Central memory CD8-positive, alpha-beta T cell (primary cell): ENCODE data around the gene LMO2.
A peak's percentile ranks its signal among the peaks of the same experiment; 100 is the strongest.

Source experiments
- ATAC-seq: fragments of 150-1000 bp; cut with Tn5 transposase; replicated peaks from 2 replicates; pipeline ENCODE4 v1.10.0; 2022; ENCODE audit warnings: mild to moderate bottlenecking, moderate FRiP score, moderate number of reproducible peaks; ENCODE audit not compliant: poor library complexity, severe bottlenecking; ENCODE audit errors: extremely low read depth
- DNase-seq, 2 donors: peaks; one replicate each; pipeline ENCODE4 v3.0.0; 2021; ENCODE audit warnings: low spot score in 2 of 2
- H3K27ac Mint-ChIP-seq: one replicate; pipeline ENCODE4 v1.8.0; 2022; ENCODE audit warnings: low read depth, mild to moderate bottlenecking, moderate library complexity, mixed read lengths
- H3K27me3 Mint-ChIP-seq: one replicate; pipeline ENCODE4 v1.8.0; 2022; ENCODE audit warnings: mixed read lengths
- H3K36me3 Mint-ChIP-seq: one replicate; pipeline ENCODE4 v1.8.0; 2022; ENCODE audit warnings: mild to moderate bottlenecking, moderate library complexity, mixed read lengths; ENCODE audit not compliant: insufficient read depth
- H3K4me1 Mint-ChIP-seq: one replicate; pipeline ENCODE4 v1.8.0; 2022; ENCODE audit warnings: mixed read lengths
- H3K4me3 Mint-ChIP-seq: one replicate; pipeline ENCODE4 v1.8.0; 2022; ENCODE audit warnings: mild to moderate bottlenecking, moderate library complexity, mixed read lengths
- H3K9me3 Mint-ChIP-seq: one replicate; pipeline ENCODE4 v1.8.0; 2022; ENCODE audit warnings: mixed read lengths

LMO2 gene

GRCh38 chr11:33893711-33894397 is 2.0 kb upstream of the LMO2 start:
- Mint-ChIP-seq H3K27ac (peak overlapping the region; percentile 23), H3K4me1 (peaks cover 24% of the 10 kb centered on the region), H3K27me3 (peaks cover 38% of the 10 kb centered on the region), H3K36me3 (peaks cover 7% of the 10 kb centered on the region), H3K4me3 (peak overlapping the region; percentile 71), H3K9me3 (no peaks in the 10 kb centered on the region)
- ATAC-seq (peak; percentile 86), DNase-seq (peak in 1 of 2 donors; percentile 66)

DNA sequence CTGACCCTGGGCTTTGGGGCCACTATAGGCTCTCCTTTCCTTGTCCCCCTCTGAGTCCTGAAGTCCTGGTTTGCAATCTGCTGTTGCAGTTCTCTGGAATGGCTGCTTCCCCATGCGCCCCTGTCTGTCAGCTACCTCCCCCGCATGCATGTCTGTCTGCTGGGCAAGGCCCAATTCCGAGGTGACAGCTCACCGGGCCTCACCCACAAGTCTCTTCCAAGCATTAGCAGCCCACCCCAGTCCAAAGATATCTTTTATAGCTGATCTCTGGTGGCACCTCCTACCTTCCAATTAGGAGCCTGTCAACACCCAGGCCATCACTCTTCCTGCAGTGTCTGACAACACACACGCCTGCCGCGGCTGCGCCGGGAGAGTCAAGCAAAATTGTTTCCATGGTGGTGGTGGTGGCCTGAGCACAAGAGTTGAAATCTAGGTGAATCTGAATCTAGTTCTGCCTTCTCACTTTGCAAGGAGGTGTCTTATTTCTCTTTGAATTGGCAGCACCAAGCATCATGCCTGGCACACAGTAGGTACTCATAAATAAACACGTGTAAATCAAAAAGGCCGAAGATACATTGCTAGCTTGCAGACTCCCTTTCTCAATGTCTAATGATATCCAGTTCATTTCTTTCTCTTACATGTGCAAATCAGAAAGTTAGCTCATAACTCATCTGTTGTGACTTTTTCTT is 1.2 kb upstream of the LMO2 start:
- peaks cover 24% of the 10 kb centered on the region for H3K4me1 Mint-ChIP-seq
- no peaks in the 10 kb centered on the region for H3K9me3 Mint-ChIP-seq
- peak overlapping the region; percentile 71 for H3K4me3 Mint-ChIP-seq
- peaks cover 41% of the 10 kb centered on the region for H3K27me3 Mint-ChIP-seq
- H3K27ac Mint-ChIP-seq = peak overlapping the region; percentile 23
- ATAC-seq = no peak
- no peak for DNase-seq
- H3K36me3 Mint-ChIP-seq = peaks cover 7% of the 10 kb centered on the region

GRCh38 chr11:33889821-33890378 is 2.0 kb downstream of the LMO2 start:
- ATAC-seq (no peak), DNase-seq (no peak)
- Mint-ChIP-seq H3K9me3 (no peaks in the 10 kb centered on the region), H3K27me3 (peaks cover 72% of the 10 kb centered on the region), H3K36me3 (peaks cover 9% of the 10 kb centered on the region), H3K4me3 (no peak overlapping the region), H3K27ac (no peak overlapping the region), H3K4me1 (peaks cover 19% of the 10 kb centered on the region)

GRCh38 chr11:33889296-33889695 is 2.6 kb downstream of the LMO2 start:
- peaks cover 78% of the 10 kb centered on the region for H3K27me3 Mint-ChIP-seq
- no peaks in the 10 kb centered on the region for H3K9me3 Mint-ChIP-seq
- ATAC-seq (no peak), DNase-seq (no peak)
- H3K4me1 Mint-ChIP-seq = peaks cover 17% of the 10 kb centered on the region
- peaks cover 9% of the 10 kb centered on the region for H3K36me3 Mint-ChIP-seq
- no peak overlapping the region for H3K27ac Mint-ChIP-seq
- H3K4me3 Mint-ChIP-seq = no peak overlapping the region

GRCh38 chr11:33887886-33888285 is 4.0 kb downstream of the LMO2 start:
- peaks cover 89% of the 10 kb centered on the region for H3K27me3 Mint-ChIP-seq
- DNase-seq = no peak
- H3K4me1 Mint-ChIP-seq = peaks cover 2% of the 10 kb centered on the region
- H3K27ac Mint-ChIP-seq = no peak overlapping the region
- peaks cover 3% of the 10 kb centered on the region for H3K36me3 Mint-ChIP-seq
- no peaks in the 10 kb centered on the region for H3K9me3 Mint-ChIP-seq
- H3K4me3 Mint-ChIP-seq = no peak overlapping the region
- no peak for ATAC-seq

DNA sequence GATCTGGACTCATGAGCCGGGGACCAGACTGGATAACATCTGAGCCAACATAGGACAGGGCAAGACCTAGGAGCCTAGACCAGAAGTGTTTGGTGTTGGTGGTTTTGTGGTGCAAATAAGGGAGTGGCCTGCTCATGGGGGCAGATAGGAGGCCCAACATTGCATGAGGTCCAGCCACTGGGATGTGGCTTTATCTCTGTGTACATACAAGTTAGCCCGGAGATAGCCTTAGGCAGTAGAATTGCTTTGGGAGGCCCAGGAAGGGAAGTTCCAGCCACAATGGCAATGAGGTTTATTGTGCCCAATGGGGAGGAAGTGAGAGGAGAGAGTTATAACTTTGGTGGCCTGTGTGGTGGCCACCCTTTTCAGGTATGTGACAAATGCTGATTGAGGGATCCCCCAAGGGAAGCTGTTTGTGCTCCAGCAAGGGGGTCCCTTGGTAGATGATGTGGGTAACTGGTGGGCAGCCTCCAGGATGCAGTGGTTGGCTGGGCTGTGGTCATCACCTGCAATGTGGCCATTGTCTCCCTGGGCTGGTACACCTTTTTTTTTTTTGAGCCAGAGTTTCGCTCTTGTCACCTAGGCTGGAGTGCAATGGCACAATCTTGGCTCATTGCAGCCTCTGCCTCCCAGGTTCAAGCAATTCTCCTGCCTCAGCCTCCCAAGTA is 6.4 kb downstream of the LMO2 start:
- no peak overlapping the region for H3K27ac Mint-ChIP-seq
- H3K4me3 Mint-ChIP-seq = no peak overlapping the region
- no peak for DNase-seq
- peaks cover 96% of the 10 kb centered on the region for H3K27me3 Mint-ChIP-seq
- peaks cover 2% of the 10 kb centered on the region for H3K36me3 Mint-ChIP-seq
- H3K4me1 Mint-ChIP-seq = no peaks in the 10 kb centered on the region
- no peak for ATAC-seq
- H3K9me3 Mint-ChIP-seq = no peaks in the 10 kb centered on the region

DNA sequence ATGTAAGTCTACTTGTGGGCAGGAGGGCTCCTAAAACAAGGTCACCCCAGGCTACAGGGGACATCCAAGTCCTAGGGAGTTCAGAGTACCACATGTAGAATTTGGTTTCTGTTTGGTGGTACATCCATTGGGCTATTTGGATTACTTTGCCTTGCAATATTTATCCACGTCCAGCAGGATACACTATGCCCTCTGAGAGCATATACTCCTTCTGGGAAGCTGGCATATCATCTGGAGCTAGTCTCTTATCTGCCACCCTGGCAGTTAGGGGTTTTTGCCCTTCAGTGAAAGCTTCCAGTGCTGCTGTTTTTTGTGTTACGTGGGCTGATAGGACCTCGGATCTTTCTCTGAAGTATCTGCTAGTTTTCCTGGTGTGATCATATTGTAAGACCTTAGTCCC is 7.3 kb downstream of the LMO2 start:
- peaks cover 100% of the 10 kb centered on the region for H3K27me3 Mint-ChIP-seq

DNA sequence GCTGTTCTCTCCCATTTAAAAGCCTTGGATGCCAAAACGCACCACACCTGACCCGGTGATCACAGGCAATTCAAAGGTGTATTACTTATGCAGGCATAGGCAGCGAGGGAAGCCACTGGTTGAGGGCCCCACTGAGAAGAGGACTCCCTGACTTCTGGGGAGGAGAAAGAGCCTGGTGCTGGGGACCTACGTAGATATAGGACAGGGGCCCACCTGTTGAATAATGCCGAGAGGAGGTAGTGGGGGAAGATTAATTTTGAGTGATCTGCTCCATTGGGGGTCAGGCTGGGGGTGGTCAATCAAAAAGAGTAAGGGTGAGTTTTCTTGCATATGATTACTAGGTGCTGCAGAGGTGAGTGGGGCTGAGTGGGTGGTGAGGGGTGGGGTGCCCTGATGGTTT is 7.8 kb downstream of the LMO2 start:
- ATAC-seq (no peak), DNase-seq (no peak)
- H3K27ac Mint-ChIP-seq = no peak overlapping the region
- H3K4me3 Mint-ChIP-seq = no peak overlapping the region
- no peaks in the 10 kb centered on the region for H3K9me3 Mint-ChIP-seq
- no peaks in the 10 kb centered on the region for H3K4me1 Mint-ChIP-seq
- peaks cover 100% of the 10 kb centered on the region for H3K27me3 Mint-ChIP-seq
- peaks cover 2% of the 10 kb centered on the region for H3K36me3 Mint-ChIP-seq

More for the DNA sequence above, 7.3 kb downstream of the LMO2 start:
- Mint-ChIP-seq H3K4me1 (no peaks in the 10 kb centered on the region), H3K4me3 (no peak overlapping the region), H3K9me3 (no peaks in the 10 kb centered on the region), H3K27ac (no peak overlapping the region), H3K36me3 (peaks cover 2% of the 10 kb centered on the region)
- no peak for DNase-seq
- no peak for ATAC-seq

- Mint-ChIP-seq H3K27me3 (peaks cover 99% of the 10 kb centered on the region), H3K4me3 (no peak overlapping the region), H3K36me3 (peaks cover 2% of the 10 kb centered on the region), H3K9me3 (no peaks in the 10 kb centered on the region), H3K4me1 (no peaks in the 10 kb centered on the region), H3K27ac (no peak overlapping the region)
- DNase-seq = no peak
- ATAC-seq = no peak
Measured at GRCh38 chr11:33881651-33882503, 10.0 kb downstream of the LMO2 start.

GRCh38 chr11:33880979-33881378 is 10.9 kb downstream of the LMO2 start:
- no peak overlapping the region for H3K27ac Mint-ChIP-seq
- peaks cover 2% of the 10 kb centered on the region for H3K36me3 Mint-ChIP-seq
- no peak for DNase-seq
- H3K4me1 Mint-ChIP-seq = no peaks in the 10 kb centered on the region
- no peaks in the 10 kb centered on the region for H3K9me3 Mint-ChIP-seq
- ATAC-seq = no peak
- peaks cover 99% of the 10 kb centered on the region for H3K27me3 Mint-ChIP-seq
- no peak overlapping the region for H3K4me3 Mint-ChIP-seq

DNA sequence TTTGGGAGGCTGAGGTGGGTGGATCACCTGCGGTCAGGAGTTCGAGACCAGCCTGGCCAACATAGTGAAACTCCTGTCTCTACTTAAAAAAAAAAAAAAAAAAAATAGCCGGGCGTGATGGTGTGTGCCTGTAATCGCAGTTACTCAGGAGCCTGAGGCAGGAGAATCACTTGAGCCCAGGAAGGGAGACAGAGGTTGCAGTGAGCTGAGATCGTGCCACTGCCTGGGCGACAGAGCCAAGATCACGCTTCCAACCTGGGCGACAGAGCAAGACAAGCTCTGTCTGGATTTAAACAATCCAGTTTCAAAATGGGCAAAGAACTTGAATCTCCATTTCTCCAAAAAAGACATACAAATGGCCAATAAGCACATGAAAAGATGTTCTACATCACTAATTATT is 12.5 kb downstream of the LMO2 start:
- Mint-ChIP-seq H3K36me3 (no peaks in the 10 kb centered on the region), H3K4me1 (no peaks in the 10 kb centered on the region), H3K27me3 (peaks cover 90% of the 10 kb centered on the region), H3K4me3 (no peak overlapping the region), H3K27ac (no peak overlapping the region), H3K9me3 (no peaks in the 10 kb centered on the region)
- DNase-seq (no peak), ATAC-seq (no peak)

DNA sequence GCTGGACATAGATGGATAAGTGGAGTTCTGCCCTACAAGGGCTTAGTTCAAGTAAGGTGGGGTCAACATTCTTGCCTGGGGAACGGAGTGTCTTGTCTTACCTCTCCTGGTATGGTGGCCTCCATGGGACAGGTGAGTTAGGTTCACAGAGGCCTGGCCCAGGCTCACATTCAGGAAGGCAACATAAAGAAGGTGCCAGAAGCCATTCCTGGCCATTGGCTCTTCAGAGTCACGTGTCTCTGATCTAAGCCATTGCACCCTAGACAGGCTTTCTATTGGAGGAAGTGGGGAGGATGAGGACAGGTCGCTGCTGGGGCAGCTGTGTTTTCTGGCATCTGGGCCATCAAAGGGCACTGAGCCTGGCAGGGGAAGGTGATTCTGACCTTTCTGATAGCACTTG is 14.8 kb downstream of the LMO2 start:
- Mint-ChIP-seq H3K27ac (no peak overlapping the region), H3K36me3 (no peaks in the 10 kb centered on the region), H3K27me3 (peaks cover 84% of the 10 kb centered on the region), H3K4me3 (no peak overlapping the region), H3K4me1 (no peaks in the 10 kb centered on the region), H3K9me3 (no peaks in the 10 kb centered on the region)
- ATAC-seq (no peak), DNase-seq (no peak)
